Activated CD4-positive, alpha-beta T cell treated with anti-CD3 and anti-CD28 coated beads for 24 hours (primary cell): Measurements from ENCODE around the gene EMILIN2.
"Not testable (repeated sequence)": the region's sequence is repeated elsewhere in the genome, so short reads cannot be mapped to it uniquely, and the experiment has no call there.

Experiments used
- DNase-seq, 2 donors: peaks; one replicate each; pipeline ENCODE4 v3.0.0-alpha.2; 2020; ENCODE audit warnings: low read depth in 2 of 2

The EMILIN2 gene

DNA sequence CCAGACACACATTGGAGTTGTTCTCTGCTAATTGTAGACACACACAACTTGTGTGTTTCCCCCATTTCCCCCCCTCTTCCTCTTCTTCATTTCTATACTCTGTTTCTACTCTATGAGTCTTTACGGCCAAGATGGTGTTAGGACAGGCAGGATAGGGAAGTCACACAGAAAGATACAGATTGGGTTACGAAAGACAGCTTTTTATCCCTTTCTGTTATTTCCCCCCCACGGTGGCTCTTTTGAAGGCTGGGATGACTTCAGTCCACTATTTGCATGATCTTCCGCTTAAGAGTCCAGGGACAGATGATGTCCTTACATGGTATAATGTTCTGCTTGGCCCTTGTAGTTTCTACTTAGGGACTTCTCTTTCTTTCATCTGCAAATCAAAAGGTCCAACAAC is 1.6 kb upstream of the EMILIN2 start:
- DNase-seq: no peak

DNA sequence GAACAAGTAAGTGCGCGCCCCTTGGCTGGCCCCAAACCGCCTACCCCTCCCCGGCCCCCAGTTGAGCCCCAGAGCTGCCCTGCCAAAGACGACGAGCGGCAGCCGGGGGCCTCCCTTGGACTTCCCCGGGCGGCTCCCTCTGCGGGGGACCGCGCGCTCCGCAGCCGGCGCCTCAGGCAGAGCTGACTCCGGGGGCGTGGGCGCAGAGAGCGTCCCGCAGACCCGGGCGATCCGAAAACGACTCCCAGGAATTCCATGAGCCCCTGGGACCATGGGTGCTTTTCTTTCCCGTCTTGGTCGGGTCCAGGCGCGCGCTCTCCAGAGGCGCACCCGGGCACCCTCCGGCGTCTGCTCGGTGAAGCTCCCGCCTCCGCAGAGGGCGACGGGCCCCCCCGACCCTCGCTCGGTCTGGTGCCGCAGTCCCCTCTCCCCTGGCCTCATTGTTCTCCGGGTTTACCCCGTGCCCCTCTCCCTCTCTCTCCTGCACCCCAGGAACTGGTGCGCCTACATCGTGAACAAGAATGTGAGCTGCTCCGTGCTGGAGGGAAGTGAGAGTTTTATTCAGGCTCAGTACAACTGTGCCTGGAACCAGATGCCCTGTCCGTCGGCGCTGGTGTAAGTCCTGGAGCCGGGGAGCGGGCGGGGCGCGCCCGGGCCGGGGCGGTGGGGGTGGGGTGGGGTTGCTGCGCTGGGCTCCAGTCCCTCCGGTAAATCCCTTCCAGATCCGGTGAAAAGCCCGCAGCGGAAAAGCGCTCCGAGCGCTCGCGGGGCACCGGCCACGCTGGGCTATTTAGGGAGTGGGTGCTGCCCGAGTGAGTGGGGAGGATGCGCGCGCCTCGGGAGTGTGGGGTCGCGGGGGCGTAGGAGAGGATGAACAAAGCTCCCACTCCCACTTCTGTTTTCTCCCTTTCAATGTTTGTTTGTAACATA is 776 bp downstream of the EMILIN2 start:
- no peak for DNase-seq

DNA sequence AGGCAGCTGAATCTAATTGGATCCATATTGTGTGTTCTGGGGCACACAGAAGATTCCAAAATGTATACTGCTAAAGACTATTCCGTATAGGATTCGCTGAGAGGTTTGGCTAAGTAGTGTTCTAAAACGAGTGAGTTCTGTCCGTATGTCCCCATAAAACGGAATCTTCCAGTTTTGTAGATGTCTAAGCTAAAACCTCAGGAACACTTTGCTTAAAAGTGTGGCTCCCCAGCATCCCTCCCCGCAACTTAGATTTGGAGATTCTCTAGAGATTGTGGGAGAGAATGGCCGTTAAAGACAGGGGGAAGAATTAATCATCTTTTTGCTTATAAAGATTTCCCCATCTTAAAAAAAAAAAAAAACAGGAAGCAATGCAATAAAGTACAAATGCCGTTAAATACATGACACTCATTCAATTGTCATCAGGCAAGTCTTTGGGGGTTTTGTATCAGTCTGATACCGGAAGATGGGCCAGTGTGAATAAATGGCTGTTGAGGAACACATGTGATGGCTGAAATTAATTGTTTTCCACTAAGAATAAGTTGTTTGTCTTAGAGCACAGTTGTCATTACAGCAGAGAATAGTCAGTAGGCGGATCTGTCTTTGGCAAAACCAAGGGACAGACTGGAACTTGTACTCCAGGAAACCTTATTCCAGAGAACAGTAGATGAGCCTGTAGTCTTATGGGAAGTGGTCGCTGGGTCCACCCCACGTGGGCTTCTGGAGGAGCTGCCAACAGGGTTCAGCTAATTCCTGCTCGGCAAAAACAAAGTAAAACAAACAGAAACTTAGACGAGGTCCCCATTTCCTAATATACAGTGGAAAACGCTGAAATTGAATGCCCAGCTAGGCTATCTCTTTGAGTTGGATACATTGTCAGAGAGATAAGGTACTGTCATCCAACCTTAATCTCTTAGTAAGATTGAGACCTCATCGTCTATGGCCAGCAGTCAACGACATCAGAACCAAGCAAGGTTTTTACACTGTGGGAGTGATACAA is 1.7 kb downstream of the EMILIN2 start:
- DNase-seq: no peak

DNA sequence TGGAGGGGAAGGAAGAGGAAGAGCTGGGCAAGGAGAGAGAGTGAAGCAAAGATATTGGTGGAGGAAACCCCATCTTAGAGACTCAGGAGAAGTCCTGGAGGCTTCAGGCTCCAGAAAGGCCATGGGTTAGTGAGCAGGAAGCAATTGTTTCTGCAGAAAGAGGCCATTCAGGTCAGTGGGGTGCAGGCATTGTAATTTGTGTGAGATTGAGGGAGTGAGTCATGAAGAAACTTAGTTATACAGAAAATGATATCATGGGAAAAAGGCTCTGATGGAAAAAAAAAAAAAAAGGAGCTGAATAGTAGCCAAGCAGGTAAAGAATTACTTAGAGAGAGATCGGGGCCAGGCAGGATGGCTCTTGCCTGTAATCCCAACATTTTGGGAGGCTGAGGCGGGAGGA is 4.0 kb downstream of the EMILIN2 start:
- no peak for DNase-seq

DNA sequence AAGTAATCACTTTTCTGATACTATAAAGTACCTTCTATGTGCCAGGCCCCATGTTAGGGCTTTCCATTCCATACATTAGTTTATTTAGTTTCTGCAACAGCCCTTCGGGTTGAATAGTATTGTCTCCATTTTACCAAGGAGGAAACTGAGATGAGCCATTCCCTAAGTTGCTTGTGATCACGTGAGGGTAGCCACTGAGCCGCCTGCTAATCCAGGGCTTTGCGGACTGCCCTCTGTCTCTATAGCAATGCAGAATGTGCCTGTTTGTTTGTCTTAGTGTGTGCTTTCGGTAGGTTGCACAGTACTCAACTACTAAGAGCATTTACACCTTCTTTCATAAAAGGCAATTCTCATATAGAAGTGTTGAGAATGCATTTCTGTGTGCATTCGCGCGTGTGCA is 5.0 kb downstream of the EMILIN2 start:
- DNase-seq: no peak

DNA sequence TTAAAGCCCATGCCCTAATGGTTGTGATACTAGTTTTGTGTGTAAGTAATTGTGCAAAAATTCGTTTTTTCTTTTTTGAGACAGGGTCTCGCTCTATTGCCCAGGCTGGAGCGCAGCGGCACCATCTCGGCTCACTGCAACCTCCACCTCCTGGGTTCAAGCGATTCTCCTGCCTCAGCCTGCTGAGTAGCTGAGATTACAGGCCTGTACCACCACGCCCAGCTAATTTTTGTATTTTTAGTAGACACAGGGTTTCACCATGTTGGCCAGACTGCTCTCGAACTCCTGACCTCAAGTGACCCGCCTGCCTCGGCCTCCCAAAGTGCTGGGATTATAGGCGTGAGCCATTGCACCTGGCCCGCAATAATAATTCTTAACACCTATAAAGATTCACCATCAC is 5.7 kb downstream of the EMILIN2 start:
- not testable (repeated sequence) for DNase-seq

DNA sequence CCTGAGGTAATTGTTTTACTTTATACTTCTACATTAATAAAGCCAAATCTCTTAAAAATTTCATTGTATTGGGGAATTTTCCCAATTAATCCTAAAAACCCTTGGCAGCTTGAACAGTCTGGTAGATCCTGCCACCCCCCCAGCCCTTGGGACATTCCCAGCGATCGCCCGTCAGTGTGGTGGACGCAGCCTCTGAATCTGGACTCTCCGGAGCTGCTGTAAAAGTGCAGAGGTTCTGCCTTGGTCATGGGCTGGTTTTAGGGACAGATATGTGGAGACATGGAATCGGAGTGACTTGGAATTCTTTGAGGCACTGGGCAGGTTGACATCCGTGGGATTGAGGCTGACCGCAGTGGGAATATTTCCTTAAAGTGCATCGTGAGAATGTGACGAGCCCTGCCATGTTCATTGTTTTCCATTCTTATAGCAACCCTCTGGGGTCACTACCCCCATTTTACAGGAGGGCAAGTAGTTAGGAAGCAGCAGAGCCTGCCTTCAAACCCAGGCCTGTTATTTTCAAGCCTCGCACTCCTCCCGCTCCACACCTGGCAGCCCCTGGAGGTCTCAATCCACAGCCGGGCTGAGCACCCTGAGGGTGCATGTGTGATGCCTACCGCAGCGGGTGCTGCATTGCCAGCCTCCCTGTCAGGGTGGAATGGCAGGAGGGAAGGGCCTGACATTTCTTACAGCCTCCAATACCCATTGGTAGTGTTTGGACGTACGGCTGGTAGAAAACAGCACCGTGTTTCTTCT is 6.5 kb downstream of the EMILIN2 start:
- DNase-seq: no peak

DNA sequence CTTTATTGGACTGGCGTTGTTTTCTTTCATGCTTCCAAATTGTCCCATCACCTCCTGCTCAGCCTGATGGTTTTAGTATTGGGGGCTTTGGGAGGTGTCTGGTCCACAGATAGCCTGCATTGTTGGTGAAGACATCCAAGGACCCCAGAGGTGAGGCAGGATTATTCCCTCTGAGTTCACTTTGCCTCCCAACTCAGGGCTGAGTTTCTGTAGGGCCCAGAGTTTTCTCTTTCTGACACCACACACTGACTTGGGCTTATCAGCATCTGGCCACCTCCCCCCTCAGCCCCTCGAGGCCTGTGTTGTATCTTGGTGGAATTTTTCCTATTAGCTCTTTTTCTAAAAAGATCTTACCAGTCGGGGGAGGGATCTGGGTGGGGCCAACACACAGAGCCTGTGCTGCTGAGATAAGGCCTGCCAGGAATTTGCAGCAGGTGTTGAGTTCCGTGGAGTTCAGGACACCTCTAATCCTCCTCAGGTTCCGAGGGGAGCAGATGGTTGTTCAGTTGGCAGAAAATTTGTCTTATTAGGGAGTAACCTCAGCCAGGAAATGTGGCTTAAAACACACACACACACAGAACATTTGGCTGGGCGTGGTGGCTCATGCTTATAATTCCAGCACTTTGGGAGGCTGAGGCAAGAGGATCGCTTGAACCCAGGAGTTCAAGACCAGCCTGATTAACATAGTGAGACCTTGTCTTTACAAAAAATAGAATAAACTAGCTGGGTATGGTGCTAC is 7.3 kb downstream of the EMILIN2 start:
- DNase-seq: no peak

DNA sequence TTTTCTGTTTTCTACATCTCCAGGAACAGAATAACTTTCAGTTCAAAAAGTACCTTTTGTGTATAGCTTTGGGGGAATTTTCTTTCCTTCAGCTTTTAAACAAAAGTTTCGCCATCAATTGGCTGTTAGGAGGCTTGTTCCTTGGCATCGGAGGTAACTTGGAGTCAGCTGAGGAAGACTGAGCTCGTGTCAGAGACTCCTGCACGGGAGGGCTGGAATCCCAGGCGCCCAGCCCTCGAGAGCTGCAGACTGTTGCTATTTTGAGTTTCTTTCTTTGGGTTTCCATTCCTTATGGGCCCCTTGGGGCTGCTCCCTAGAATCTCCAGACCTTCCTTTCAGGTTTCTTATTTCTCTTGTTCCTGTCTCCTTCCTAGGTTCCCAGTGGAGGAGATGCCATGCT is 8.1 kb downstream of the EMILIN2 start:
- DNase-seq: no peak

DNA sequence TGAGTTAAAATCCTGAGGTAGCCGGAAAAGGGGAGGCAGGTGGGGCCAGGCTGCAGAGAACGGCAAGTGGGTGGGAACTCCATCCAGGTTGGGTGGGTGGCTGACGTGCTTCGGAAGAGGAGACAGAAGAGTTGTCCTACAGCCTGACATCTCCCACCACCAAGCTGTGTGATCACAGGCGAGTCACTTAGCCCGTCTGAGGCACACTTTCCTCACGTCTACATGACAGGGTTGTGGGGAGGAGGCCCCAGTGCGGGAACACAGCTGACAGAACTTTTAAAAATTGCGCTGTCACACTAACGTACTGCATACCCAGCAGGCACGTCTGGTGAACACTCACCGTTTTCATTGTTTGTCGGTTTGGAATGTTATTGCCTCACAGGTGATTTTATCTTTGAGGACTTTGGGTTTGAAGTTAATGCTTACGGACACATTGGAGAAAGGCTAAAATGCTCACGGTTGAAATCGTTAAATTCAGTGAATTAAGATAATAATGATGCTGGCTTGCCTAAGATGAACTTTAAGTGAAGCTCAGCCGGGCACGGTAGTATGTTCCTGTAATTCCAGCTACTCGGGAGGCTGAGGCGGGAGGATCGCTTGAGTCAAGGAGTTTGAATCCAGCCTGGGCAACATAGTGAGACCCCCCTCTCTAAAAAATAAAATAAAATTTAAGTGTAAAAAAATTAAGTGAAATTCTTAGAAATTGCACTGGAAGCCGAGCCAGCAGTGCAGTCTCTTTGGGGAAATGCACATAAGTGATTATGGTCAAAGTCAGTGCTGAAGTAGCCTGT is 8.9 kb downstream of the EMILIN2 start:
- DNase-seq: no peak

DNA sequence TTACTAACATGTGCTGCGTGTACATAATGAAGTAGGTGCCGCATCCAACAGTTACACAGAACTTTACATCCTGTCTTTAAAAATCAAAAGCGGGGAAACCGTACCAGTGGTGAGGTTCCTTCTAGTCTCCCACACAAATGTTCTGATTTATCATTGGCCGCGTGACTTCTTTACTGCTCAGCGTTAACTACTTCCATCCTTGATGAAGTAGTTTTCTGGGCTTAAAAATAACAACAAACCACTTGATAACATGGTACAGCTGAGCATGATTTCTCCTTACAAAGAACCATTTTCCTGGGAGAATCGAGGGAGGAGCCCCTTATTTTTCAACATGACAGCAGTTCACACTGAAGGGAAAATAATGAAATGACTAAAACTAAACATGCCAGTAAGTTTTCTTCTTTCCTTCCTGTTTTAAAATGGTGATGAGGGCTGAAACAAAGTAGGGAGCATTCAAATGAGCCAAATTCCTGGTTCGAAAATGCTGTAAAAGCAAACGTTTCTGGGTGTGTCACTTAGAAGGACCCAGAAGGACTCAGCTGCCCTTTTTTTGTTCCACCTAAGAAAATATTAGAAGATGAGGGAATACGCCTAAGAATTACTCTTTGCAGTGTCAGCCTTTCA is 9.9 kb downstream of the EMILIN2 start:
- no peak for DNase-seq

DNA sequence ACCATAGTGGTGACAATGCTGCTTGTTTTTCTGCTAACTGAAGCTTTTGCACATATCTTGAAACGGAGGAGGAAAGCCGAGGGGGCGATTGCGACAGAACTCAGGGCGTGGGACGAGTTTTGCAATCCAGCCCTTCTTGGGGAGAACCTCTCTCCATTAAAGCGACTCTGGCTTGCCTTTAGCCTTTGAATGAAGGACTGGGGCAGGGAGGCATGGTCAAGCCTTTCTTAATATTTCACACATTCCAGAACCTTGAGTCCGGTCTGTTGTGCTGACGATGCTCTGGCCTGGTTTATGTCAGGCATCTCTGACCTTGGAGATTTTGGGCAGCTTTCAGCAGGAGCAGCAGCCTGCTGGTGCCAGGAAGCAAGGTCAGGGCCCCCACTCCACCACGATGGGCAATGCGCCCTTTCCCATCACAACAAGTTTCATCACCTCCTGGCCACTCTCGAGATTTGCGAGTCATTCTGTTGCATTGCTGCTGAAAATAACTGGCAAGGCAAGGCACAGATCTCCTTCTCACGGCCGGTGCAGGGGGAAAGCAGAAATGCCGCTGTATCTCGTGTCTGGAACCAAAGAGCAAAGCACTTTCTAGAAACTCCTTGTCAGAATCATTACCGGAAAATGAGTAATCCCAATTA is 10.8 kb downstream of the EMILIN2 start:
- DNase-seq: no peak

DNA sequence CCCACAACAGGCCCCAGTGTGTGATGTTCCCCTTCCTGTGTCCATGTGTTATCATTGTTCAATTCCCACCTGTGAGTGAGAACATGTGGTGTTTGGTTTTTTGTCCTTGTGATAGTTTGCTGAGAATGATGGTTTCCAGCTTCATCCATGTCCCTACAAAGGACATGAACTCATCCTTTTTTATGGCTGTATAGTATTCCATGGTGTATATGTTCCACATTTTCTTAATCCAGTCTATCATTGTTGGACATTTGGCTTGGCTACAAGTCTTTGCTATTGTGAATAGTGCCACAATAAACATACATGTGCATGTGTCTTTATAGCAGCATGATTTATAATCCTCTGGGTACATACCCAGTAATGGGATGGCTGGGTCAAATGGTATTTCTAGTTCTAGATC is 13.6 kb downstream of the EMILIN2 start:
- DNase-seq: not testable (repeated sequence)

DNA sequence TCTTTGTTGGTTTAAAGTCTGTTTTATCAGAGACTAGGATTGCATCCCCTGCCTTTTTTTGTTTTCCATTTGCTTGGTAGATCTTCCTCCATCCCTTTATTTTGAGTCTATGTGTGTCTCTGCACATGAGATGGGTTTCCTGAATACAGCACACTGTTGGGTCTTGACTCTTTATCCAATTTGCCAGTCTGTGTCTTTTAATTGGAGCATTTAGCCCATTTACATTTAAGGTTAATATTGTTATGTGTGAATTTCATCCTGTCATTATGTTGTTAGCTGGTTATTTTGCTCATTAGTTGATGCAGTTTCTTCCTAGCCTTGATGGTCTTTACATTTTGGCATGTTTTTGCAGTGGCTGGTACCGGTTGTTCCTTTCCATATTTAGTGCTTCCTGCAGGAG is 17.2 kb downstream of the EMILIN2 start:
- not testable (repeated sequence) for DNase-seq

DNA sequence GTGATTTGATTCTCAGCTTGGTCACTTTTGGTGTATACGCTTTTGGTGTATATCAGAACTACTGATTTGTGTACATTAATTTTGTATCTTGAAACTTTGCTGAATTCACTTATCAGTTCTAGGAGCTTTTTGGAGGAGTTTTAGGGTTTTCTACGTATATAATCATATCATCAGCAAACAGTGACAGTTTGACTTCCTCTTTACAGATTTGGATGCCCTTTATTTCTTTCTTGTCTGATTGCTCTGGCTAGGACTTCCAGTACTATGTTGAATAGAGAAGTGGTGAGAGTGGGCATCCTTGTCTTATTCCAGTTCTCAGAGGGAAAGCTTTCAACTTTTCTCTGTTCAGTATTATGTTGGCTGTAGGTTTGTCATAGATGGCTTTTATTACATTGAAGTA is 19.7 kb downstream of the EMILIN2 start:
- DNase-seq: not testable (repeated sequence)

DNA sequence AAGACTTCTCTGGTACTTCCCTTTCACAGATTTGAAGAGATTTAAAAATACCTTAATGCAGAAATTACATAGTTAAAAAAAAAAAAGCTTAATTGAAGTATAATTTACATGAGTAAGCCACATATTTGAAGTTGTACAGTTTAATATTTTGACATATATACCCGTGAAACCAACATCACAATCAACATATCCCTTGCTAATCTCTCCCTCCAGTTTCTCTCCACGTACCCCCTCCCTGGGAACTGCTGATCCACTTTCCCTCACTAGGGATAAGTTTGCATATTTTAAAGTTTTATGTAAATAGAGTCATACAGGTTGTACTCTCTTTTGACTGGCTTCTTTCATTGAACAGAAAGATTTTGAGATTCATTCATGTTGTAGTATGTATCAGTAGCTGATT is 22.4 kb downstream of the EMILIN2 start:
- DNase-seq: no peak

DNA sequence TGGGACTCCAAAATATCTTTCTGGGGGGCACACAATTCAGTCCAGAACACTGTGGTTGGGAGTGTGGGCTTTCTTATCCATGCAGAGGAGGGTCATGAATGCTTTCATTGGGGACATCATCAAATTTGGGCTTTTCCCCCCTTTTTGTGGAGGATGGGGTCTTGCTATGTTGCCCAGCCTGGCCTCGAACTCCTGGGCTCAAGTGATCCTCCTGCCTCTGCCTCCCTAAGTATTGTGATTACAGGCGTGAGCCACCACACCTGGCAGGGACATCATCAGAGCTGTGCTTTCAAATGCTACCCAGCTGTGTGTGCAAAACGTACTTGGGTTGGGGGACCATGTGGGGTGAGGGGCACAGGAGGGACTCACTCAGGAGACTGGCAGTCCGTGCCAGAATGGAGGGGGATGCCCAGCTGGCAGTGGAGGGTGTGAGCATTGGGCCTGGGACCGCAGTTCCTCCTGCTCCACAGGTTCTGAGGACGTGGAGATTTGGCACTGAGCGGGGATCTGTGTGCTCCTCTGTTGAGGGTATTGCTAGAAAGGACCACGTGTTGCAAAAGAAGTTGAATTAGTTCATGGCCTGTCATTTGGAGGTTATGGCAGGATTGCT is 24.4 kb downstream of the EMILIN2 start:
- DNase-seq: no peak

DNA sequence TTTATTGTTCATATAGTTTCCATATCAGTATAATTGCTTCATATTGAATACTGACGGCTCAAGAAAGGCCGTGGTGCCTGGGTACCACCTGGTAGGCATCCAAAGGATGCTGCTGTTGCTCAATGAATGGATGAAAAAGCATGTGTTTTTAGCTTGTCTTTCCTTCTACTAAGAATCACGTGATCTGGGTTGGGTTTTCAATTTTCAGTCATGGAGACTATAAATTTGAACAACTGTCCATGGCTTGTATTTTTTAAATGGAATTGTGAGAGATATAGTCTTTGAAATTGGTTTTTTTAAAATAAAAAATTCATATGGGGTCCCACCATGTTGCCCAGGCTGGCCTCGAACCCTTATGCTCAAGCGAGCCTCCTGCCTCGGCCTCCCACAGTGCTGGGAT is 25.3 kb downstream of the EMILIN2 start:
- DNase-seq: no peak

DNA sequence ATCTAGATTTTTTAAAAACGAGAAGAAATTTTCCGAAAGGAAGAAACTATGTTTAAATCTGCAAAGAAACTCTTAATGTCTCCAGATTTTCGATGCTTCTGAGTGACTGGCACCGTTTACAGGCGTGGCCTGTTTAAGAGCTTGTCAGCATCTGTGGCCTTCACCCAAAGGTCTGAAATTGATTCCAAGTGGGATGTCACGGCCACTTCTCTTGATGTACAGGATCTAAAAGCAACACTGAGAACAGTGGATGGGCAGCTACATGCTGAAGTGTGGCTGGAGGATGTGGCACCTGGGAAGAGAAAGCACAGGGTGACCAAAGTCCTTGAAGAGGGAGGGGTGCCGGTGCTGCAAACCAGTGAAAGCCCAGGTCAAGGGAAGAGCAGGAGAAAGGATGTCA is 28.0 kb downstream of the EMILIN2 start:
- DNase-seq: no peak
